Liver (tissue), 3 donors: ENCODE data around the gene CHST4.

Experiments used
- JUND ChIP-seq, 2 donors: IDR thresholded peaks; 2 replicates each; pipeline ENCODE4 v1.6.1; 2016; ENCODE audit warnings: antibody characterized with exemption in 2 of 2
- TF ChIP-seq, protein P1 (sequence below): fragments of 150-350 bp; IDR thresholded peaks from 2 replicates; pipeline ENCODE4 v1.5.1; 2017; ENCODE audit warnings: improper control_type of control experiment, low read depth, low read length; ENCODE audit not compliant: missing input control
- donor health status: healthy.
- donor health status: healthy.

GRCh38 chr16:71562552-71562951 lies 36.3 kb downstream of the CHST4 start:
- TF ChIP-seq JUND (IDR thresholded peaks at IDR 0.05): no peak
- TF ChIP-seq, protein P1, sequence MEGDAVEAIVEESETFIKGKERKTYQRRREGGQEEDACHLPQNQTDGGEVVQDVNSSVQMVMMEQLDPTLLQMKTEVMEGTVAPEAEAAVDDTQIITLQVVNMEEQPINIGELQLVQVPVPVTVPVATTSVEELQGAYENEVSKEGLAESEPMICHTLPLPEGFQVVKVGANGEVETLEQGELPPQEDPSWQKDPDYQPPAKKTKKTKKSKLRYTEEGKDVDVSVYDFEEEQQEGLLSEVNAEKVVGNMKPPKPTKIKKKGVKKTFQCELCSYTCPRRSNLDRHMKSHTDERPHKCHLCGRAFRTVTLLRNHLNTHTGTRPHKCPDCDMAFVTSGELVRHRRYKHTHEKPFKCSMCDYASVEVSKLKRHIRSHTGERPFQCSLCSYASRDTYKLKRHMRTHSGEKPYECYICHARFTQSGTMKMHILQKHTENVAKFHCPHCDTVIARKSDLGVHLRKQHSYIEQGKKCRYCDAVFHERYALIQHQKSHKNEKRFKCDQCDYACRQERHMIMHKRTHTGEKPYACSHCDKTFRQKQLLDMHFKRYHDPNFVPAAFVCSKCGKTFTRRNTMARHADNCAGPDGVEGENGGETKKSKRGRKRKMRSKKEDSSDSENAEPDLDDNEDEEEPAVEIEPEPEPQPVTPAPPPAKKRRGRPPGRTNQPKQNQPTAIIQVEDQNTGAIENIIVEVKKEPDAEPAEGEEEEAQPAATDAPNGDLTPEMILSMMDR: no peak
